ENCODE data around the gene CNTNAP2. TPM values are rescaled to one million over a fixed set of nuclear protein-coding genes. Genes with fewer than 3 reads are reported as not detected.

The CNTNAP2 gene
- polyA plus RNA-seq, 6 donors from 2014 or later = 38.2 to 132 (median 77.9) TPM

- no peak for DNase-seq
- Mint-ChIP-seq H3K9me3 (peaks cover 6 to 64% (median 38%) of the 10 kb centered on the region in 7 donors), H3K4me1 (peaks cover 37 to 71% (median 68%) of the 10 kb centered on the region in 3 donors), H3K27ac (peak overlapping the region; percentile 79 to 92 (median 88)), H3K36me3 (peaks cover 8 to 31% of the 10 kb centered on the region in 2 donors), H3K27me3 (no peaks in the 10 kb centered on the region), H3K4me3 (peak overlapping the region; percentile 65 to 92 (median 81))
- no peak for ATAC-seq (ENCODE audit: low read depth in 2 of 2)
These were observed 2186.9 kb downstream of the CNTNAP2 start for GRCh38 chr7:148303295-148304082.

GRCh38 chr7:148304083-148304335, 2187.4 kb downstream of the CNTNAP2 start:
- H3K4me3 Mint-ChIP-seq = peak overlapping the region; percentile 65 to 92 (median 81)
- peaks cover 6 to 64% (median 37%) of the 10 kb centered on the region in 7 donors for H3K9me3 Mint-ChIP-seq
- DNase-seq = peak; percentile 44
- no peaks in the 10 kb centered on the region for H3K27me3 Mint-ChIP-seq
- peaks cover 8 to 31% of the 10 kb centered on the region in 2 donors for H3K36me3 Mint-ChIP-seq
- ATAC-seq (ENCODE audit: low read depth in 2 of 2) = peak; percentile 19 to 28
- peak overlapping the region; percentile 79 to 92 (median 88) for H3K27ac Mint-ChIP-seq
- H3K4me1 Mint-ChIP-seq = peaks cover 37 to 70% (median 68%) of the 10 kb centered on the region in 3 donors

GRCh38 chr7:148304456-148304855, 2187.9 kb downstream of the CNTNAP2 start:
- Mint-ChIP-seq H3K4me1 (peaks cover 37 to 73% (median 68%) of the 10 kb centered on the region in 3 donors), H3K27ac (peak overlapping the region; percentile 78 to 95 (median 90)), H3K4me3 (peak overlapping the region; percentile 65 to 92 (median 81)), H3K27me3 (no peaks in the 10 kb centered on the region), H3K9me3 (peaks cover 6 to 63% (median 37%) of the 10 kb centered on the region in 7 donors), H3K36me3 (peaks cover 8 to 31% of the 10 kb centered on the region in 2 donors)
- DNase-seq (peak; percentile 51), ATAC-seq (ENCODE audit: low read depth in 2 of 2) (peak; percentile 69 to 71)

GRCh38 chr7:148306759-148307158, 2190.2 kb downstream of the CNTNAP2 start:
- Mint-ChIP-seq H3K27me3 (no peaks in the 10 kb centered on the region), H3K4me1 (peaks cover 34 to 82% (median 78%) of the 10 kb centered on the region in 3 donors), H3K4me3 (peak overlapping the region; percentile 65 to 92 (median 82)), H3K27ac (peak overlapping the region; percentile 86 to 97 (median 94)), H3K36me3 (peaks cover 8 to 31% of the 10 kb centered on the region in 2 donors), H3K9me3 (peaks cover 6 to 44% (median 27%) of the 10 kb centered on the region in 7 donors)
- DNase-seq = peak; percentile 53
- ATAC-seq (ENCODE audit: low read depth in 2 of 2) = peak; percentile 65 to 72

GRCh38 chr7:148318102-148318811, 2201.7 kb downstream of the CNTNAP2 start:
- Mint-ChIP-seq H3K27ac (peak overlapping the region in 1 of 6 donors; percentile 69), H3K27me3 (peaks cover 0 to 11% (median 8%) of the 10 kb centered on the region in 3 donors), H3K36me3 (peaks cover 0 to 10% of the 10 kb centered on the region in 2 donors), H3K9me3 (peaks cover 6 to 14% (median 9%) of the 10 kb centered on the region in 7 donors), H3K4me3 (no peak overlapping the region), H3K4me1 (peaks cover 5 to 41% (median 23%) of the 10 kb centered on the region in 3 donors)
- no peak for ATAC-seq (ENCODE audit: low read depth in 2 of 2)
- DNase-seq = no peak

- Mint-ChIP-seq H3K27ac (no peak overlapping the region), H3K4me3 (no peak overlapping the region), H3K27me3 (peaks cover 0 to 11% (median 8%) of the 10 kb centered on the region in 3 donors), H3K4me1 (peaks cover 5 to 40% (median 23%) of the 10 kb centered on the region in 3 donors), H3K36me3 (peaks cover 0 to 4% of the 10 kb centered on the region in 2 donors), H3K9me3 (peaks cover 4 to 10% (median 5%) of the 10 kb centered on the region in 7 donors)
- DNase-seq = no peak
- ATAC-seq (ENCODE audit: low read depth in 2 of 2) = no peak
These were observed 2202.2 kb downstream of the CNTNAP2 start for GRCh38 chr7:148318838-148319237.

GRCh38 chr7:148319316-148319808, 2202.8 kb downstream of the CNTNAP2 start:
- no peak for DNase-seq
- peaks cover 0 to 6% (median 2%) of the 10 kb centered on the region in 7 donors for H3K9me3 Mint-ChIP-seq
- no peak overlapping the region for H3K27ac Mint-ChIP-seq
- H3K36me3 Mint-ChIP-seq = no peaks in the 10 kb centered on the region
- peaks cover 0 to 11% (median 8%) of the 10 kb centered on the region in 3 donors for H3K27me3 Mint-ChIP-seq
- no peak overlapping the region for H3K4me3 Mint-ChIP-seq
- no peak for ATAC-seq (ENCODE audit: low read depth in 2 of 2)
- peaks cover 5 to 35% (median 23%) of the 10 kb centered on the region in 3 donors for H3K4me1 Mint-ChIP-seq

- Mint-ChIP-seq H3K27me3 (peaks cover 0 to 11% (median 10%) of the 10 kb centered on the region in 3 donors), H3K4me3 (no peak overlapping the region), H3K4me1 (peaks cover 10 to 26% (median 10%) of the 10 kb centered on the region in 3 donors), H3K9me3 (peaks cover 0 to 9% (median 1%) of the 10 kb centered on the region in 7 donors), H3K27ac (no peak overlapping the region), H3K36me3 (peaks cover 5 to 12% of the 10 kb centered on the region in 2 donors)
- ATAC-seq (ENCODE audit: low read depth in 2 of 2) = no peak
- no peak for DNase-seq
These were observed 2208.6 kb downstream of the CNTNAP2 start for GRCh38 chr7:148325208-148325607.

- ATAC-seq (ENCODE audit: low read depth in 2 of 2) (no peak), DNase-seq (no peak)
- H3K27ac Mint-ChIP-seq = peak overlapping the region in 1 of 6 donors; percentile 18
- H3K9me3 Mint-ChIP-seq = peaks cover 0 to 22% (median 3%) of the 10 kb centered on the region in 7 donors
- peaks cover 12 to 19% of the 10 kb centered on the region in 2 donors for H3K36me3 Mint-ChIP-seq
- H3K4me1 Mint-ChIP-seq = peaks cover 10 to 36% (median 20%) of the 10 kb centered on the region in 3 donors
- H3K27me3 Mint-ChIP-seq = peaks cover 0 to 24% (median 6%) of the 10 kb centered on the region in 3 donors
- H3K4me3 Mint-ChIP-seq = no peak overlapping the region
These were observed 2210.8 kb downstream of the CNTNAP2 start for GRCh38 chr7:148327379-148327778.

- peaks cover 10 to 31% (median 20%) of the 10 kb centered on the region in 3 donors for H3K4me1 Mint-ChIP-seq
- peaks cover 0 to 18% (median 3%) of the 10 kb centered on the region in 7 donors for H3K9me3 Mint-ChIP-seq
- peaks cover 0 to 21% (median 3%) of the 10 kb centered on the region in 3 donors for H3K27me3 Mint-ChIP-seq
- peak overlapping the region in 1 of 6 donors; percentile 39 for H3K27ac Mint-ChIP-seq
- no peak for ATAC-seq (ENCODE audit: low read depth in 2 of 2)
- H3K4me3 Mint-ChIP-seq = no peak overlapping the region
- DNase-seq = no peak
- peaks cover 12 to 19% of the 10 kb centered on the region in 2 donors for H3K36me3 Mint-ChIP-seq
These were observed 2212.3 kb downstream of the CNTNAP2 start for GRCh38 chr7:148328906-148329305.

- Mint-ChIP-seq H3K4me1 (peaks cover 15 to 41% (median 20%) of the 10 kb centered on the region in 3 donors), H3K27ac (peak overlapping the region in 5 of 6 donors; percentile 63 to 98 (median 79)), H3K4me3 (no peak overlapping the region), H3K36me3 (peaks cover 12 to 19% of the 10 kb centered on the region in 2 donors), H3K9me3 (peaks cover 0 to 18% (median 3%) of the 10 kb centered on the region in 7 donors), H3K27me3 (peaks cover 0 to 34% (median 7%) of the 10 kb centered on the region in 3 donors)
- ATAC-seq (ENCODE audit: low read depth in 2 of 2) (no peak), DNase-seq (no peak)
These were observed 2213.7 kb downstream of the CNTNAP2 start for GRCh38 chr7:148330124-148330818.

GRCh38 chr7:148330822-148331221, 2214.2 kb downstream of the CNTNAP2 start:
- no peak overlapping the region for H3K4me3 Mint-ChIP-seq
- peaks cover 0 to 18% (median 3%) of the 10 kb centered on the region in 7 donors for H3K9me3 Mint-ChIP-seq
- H3K27me3 Mint-ChIP-seq = peaks cover 0 to 35% (median 10%) of the 10 kb centered on the region in 3 donors
- ATAC-seq (ENCODE audit: low read depth in 2 of 2) = no peak
- peaks cover 6 to 19% of the 10 kb centered on the region in 2 donors for H3K36me3 Mint-ChIP-seq
- H3K27ac Mint-ChIP-seq = peak overlapping the region in 3 of 6 donors; percentile 22 to 89 (median 67)
- no peak for DNase-seq
- peaks cover 11 to 42% (median 20%) of the 10 kb centered on the region in 3 donors for H3K4me1 Mint-ChIP-seq

Data from naive B cell (primary cell).